Astrocyte of the spinal cord (primary cell): Measurements from ENCODE around the gene FBXW5.

ENCODE experiments used
- DNase-seq: peaks from one replicate; pipeline ENCODE4 v3.0.0; 2011; ENCODE audit warnings: low read depth, low spot score
- H3K4me3 ChIP-seq: 2 replicates; pipeline ENCODE4 v1.5.1; 2011; ENCODE audit warnings: low read depth, mild to moderate bottlenecking, low read length, moderate library complexity
- in situ Hi-C: cut with HindIII; loops from 2 replicates; pipeline ENCODE4 v1.10.0; 2017; ENCODE audit warnings: low sequenced_read_pairs
- TF ChIP-seq, protein P1 (sequence below): IDR thresholded peaks from 2 replicates; pipeline ENCODE4 v1.5.1; 2012; ENCODE audit warnings: low read depth, mild to moderate bottlenecking, low read length, inconsistent platforms

Gene FBXW5

DNA sequence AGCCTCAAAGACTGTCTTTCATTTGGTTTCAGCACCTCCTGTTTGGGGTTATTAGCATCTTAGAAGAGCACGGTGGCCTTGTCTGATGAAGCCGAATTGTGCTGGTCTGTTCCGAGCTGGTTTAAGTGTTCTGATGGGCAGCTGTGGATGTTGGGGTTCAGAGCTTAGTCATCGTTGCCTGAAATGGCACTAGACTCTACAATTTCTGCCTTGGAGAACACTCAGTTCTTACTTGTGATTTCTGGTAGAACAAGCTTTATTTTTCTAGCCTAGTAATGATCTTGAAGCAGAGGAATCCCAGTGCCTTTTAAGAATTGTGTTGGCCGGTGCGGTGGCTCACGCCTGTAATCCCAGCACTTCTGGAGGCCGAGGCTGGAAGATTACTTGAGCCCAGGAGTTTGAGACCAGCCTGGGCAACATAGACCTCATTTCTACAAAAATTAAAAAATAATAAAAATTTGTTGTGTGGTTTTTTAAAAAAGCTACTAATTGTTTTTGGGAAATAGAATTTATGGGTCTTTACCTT lies 7.8 kb downstream of the FBXW5 start:
- DNase-seq, result no peak
- TF ChIP-seq, protein P1, sequence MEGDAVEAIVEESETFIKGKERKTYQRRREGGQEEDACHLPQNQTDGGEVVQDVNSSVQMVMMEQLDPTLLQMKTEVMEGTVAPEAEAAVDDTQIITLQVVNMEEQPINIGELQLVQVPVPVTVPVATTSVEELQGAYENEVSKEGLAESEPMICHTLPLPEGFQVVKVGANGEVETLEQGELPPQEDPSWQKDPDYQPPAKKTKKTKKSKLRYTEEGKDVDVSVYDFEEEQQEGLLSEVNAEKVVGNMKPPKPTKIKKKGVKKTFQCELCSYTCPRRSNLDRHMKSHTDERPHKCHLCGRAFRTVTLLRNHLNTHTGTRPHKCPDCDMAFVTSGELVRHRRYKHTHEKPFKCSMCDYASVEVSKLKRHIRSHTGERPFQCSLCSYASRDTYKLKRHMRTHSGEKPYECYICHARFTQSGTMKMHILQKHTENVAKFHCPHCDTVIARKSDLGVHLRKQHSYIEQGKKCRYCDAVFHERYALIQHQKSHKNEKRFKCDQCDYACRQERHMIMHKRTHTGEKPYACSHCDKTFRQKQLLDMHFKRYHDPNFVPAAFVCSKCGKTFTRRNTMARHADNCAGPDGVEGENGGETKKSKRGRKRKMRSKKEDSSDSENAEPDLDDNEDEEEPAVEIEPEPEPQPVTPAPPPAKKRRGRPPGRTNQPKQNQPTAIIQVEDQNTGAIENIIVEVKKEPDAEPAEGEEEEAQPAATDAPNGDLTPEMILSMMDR, result no peak
- in situ Hi-C loops, result loop anchor here (25.0 kb wide), 1 partner anchor 101 kb away; the partner anchor contains the start of genes ABCA2, FUT7 and NPDC1
- H3K4me3 ChIP-seq, result no peak overlapping the region

DNA sequence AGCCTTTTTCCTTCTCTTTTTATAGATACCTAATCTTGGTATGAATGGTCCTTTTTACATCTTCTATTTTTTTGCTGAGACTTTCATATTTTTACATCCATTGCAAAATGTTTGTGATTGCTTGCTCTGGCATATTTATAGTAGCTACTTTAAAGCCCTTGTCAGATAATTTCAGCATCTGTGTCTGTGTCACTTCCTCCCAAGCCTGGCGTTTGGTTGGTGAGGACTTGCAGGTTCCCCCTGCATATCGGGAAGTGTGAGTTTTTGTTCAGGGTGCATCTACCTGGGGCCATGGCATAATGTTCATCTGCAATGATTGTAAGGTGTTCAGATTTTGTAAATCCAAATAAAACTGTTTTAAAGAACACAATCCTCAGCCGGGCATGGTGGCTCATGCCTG lies 8.9 kb downstream of the FBXW5 start:
- TF ChIP-seq, protein P1, result no peak
- in situ Hi-C loops, result loop anchor here (25.0 kb wide), 1 partner anchor 102 kb away; the partner anchor contains the start of genes ABCA2, FUT7 and NPDC1
- H3K4me3 ChIP-seq, result no peak overlapping the region
- no peak for DNase-seq

DNA sequence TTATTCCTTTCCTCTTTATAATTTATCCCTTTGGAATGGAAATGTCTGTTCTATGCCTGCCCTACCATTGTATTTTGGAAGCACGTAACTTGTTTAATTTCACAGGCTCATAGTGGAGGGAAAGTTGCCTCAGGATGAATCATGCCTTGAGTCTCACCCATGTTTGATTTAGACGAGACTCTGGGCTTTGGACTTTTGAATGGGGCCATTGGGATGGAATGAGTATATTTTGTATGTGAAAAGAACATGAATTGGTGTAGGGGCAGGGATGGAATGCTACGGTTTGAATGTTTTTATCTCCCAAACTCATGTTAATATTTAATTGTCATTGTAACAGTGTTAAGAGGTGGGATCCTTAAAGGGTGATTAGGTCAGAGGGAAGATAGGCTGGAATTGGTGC lies 10.3 kb downstream of the FBXW5 start:
- DNase-seq, result no peak
- in situ Hi-C loops, result loop anchor here (25.0 kb wide), 1 partner anchor 103 kb away; the partner anchor contains the start of genes ABCA2, FUT7 and NPDC1
- TF ChIP-seq, protein P1, result no peak
- no peak overlapping the region for H3K4me3 ChIP-seq

DNA sequence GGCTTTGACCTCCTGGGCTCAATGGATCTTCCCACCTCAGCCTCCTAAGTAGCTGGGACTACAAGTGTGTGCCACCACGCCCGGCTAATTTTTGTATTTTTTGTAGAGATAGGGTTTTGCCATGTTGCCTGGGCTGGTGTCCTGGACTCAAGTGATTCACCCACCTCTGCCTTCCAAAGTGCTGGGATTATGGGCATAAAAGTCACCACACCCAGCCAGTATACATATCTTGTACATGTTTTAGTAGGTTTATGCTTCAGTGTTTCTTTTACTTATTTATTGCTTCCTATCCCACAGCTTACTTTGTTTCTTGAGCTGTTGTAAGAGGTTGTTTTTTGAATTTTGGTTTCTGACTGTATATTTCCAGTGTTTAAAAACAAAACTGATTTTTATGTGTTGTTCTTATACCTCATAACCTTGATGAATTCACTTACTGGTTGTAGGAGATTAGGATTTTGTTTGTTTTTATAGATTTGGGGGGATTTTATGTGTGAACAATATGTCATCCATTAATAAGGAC lies 12.9 kb downstream of the FBXW5 start:
- in situ Hi-C loops, result loop anchor here (25.0 kb wide), 1 partner anchor 106 kb away; the partner anchor contains the start of genes ABCA2, FUT7 and NPDC1
- DNase-seq, result no peak
- TF ChIP-seq, protein P1, result no peak
- no peak overlapping the region for H3K4me3 ChIP-seq

DNA sequence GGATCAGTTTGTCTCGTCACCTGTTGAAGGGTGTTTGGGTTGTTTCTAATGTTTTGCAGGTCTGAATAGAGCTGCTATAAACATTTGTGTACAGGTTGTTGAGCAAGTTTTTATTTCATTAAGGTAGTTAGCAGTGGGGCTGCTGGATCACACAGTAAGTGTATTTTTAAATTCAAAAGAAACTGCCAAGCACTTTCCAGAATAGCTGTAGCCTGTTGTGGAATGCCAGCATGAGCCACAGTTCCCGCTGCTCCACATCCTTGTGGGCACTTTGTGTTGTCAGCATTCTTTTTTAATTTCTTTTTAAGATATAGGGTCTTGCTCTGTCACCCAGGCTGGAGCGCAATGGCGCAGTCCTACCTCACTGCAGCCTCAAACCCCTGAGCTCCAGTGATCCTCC lies 14.5 kb downstream of the FBXW5 start:
- in situ Hi-C loops, result loop anchor here (25.0 kb wide), 1 partner anchor 107 kb away; the partner anchor contains the start of genes ABCA2, FUT7 and NPDC1
- H3K4me3 ChIP-seq, result no peak overlapping the region
- TF ChIP-seq, protein P1, result no peak
- DNase-seq, result no peak

DNA sequence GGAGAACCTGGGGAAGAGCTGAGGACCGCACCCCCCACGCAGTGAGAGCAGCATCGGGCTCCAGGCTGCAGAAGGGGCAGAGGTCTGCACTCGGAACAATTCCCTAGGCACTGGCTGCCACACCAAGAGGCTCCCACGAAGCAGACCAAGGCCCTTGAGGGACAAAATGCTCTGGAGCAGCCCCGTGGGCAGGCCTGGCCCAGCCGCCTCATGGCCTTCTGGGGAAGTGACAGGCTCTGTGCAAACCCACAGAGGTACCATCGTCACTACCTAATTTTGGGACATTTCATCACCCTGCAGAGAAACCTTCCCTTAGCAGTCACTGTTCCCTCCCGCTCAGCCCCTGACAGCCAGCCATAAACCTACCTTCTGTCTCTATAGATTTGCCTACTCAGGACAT lies 15.9 kb downstream of the FBXW5 start:
- H3K4me3 ChIP-seq, result no peak overlapping the region
- no peak for DNase-seq
- TF ChIP-seq, protein P1, result no peak
- in situ Hi-C loops, result loop anchor here (25.0 kb wide), 1 partner anchor 109 kb away; the partner anchor contains the start of genes ABCA2, FUT7 and NPDC1
